Spleen (tissue), 11 donors: Measurements from ENCODE around the gene MPND. TPM values are rescaled to one million over a fixed set of nuclear protein-coding genes. Genes with fewer than 3 reads are reported as not detected.

Source experiments
- DNase-seq: peaks from one replicate; pipeline ENCODE4 v3.0.0-alpha.2; 2020
- H3K27ac ChIP-seq, 8 donors: fragments of 200-600 bp; sonication (generic) in 7 of 8; 1 replicate in 4 of 8; 2 replicates in 4 of 8; pipeline versions ENCODE4 v1.5.0 to v1.8.0; 2016 to 2021; ENCODE audit warnings: inconsistent platforms in 4 of 8, mild to moderate bottlenecking in 4 of 8, moderate library complexity in 1 of 8
- H3K27me3 ChIP-seq, 7 donors: fragments of 200-600 bp; sonication (generic) in 6 of 7; replicated peaks in 1 of 7; 1 replicate in 4 of 7; 2 replicates in 3 of 7; pipeline versions ENCODE4 v1.5.0 to v1.8.0; 2016 to 2021; ENCODE audit warnings: inconsistent platforms in 3 of 7, mild to moderate bottlenecking in 1 of 7
- H3K36me3 ChIP-seq, 6 donors: fragments of 200-600 bp; sonication (generic) in 5 of 6; 1 replicate in 4 of 6; 2 replicates in 2 of 6; pipeline versions ENCODE4 v1.5.0 to v1.8.0; 2016 to 2021; ENCODE audit warnings: inconsistent platforms in 2 of 6
- H3K4me1 ChIP-seq, 6 donors: fragments of 200-600 bp; sonication (generic) in 5 of 6; 1 replicate in 3 of 6; 2 replicates in 3 of 6; pipeline versions ENCODE4 v1.5.0 to v1.8.0; 2016 to 2021; ENCODE audit warnings: inconsistent platforms in 3 of 6
- H3K4me3 ChIP-seq, 8 donors: fragments of 200-600 bp; sonication (generic) in 7 of 8; 1 replicate in 4 of 8; 2 replicates in 4 of 8; pipeline versions ENCODE4 v1.5.0 to v1.8.0; 2016 to 2021; ENCODE audit warnings: inconsistent platforms in 4 of 8, mild to moderate bottlenecking in 4 of 8, moderate library complexity in 2 of 8
- H3K9me3 ChIP-seq, 8 donors: fragments of 200-600 bp; sonication (generic) in 7 of 8; 1 replicate in 4 of 8; 2 replicates in 4 of 8; pipeline versions ENCODE4 v1.5.0 to v1.8.0; 2016 to 2021; ENCODE audit warnings: inconsistent platforms in 4 of 8
- POLR2A ChIP-seq, 3 donors: fragments of 450-650 bp; IDR thresholded peaks; one replicate each; pipeline ENCODE4 v1.5.1; 2017; ENCODE audit warnings: antibody characterized with exemption in 3 of 3, mild to moderate bottlenecking in 1 of 3
- POLR2AphosphoS5 ChIP-seq, 3 donors: sonication (generic); formaldehyde crosslinking; IDR thresholded peaks; one replicate each; pipeline ENCODE4 v1.5.1; 2017; ENCODE audit warnings: antibody characterized with exemption in 3 of 3
- WGBS, 5 donors: extraction: QIAGEN DNeasy Blood & Tissue Kit in 3 of 5; methylation state at CpG; one replicate each; pipeline versions ENCODE4 v1.1.5 to v1.1.7; 2013 to 2018; 5-methylcytosine and 5-hydroxymethylcytosine counted together
- intact Hi-C: fragments of 100-400 bp; cut with DNase I; formaldehyde crosslinking; loops from one replicate; pipeline ENCODE4 v1.15.0; 2023; ENCODE audit warnings: low total_unique reads
- polyA plus RNA-seq, 3 donors: library from polyadenylated mRNA; stranded (reverse); fragments of 200-250 nt; gene quantifications; one replicate each; pipeline ENCODE4 v1.2.1, GENCODE V29; 2013
- total RNA-seq, 7 donors: library from RNA; depleted of rRNA in 3 of 7; stranded (reverse); fragments of >200 nt in 3 of 7; fragmentation: NEBNext Ultra II Directional in 4 of 7; extraction: Animal tissue kit (Norgen Biotek cat#: 25700) in 4 of 7; gene quantifications; one replicate each; pipeline versions ENCODE4 v1.1.0 to v1.2.1, GENCODE V29; 2016 to 2021
- TF ChIP-seq, protein P1 (sequence below), 11 experiments: fragments of 200-600 bp in 7 of 11; fragments of 450-650 bp in 4 of 11; sonication (generic) in 4 of 11; IDR thresholded peaks in 8 of 11; conservative IDR thresholded peaks in 3 of 11; 1 replicate in 7 of 11; 2 replicates in 4 of 11; pipeline versions ENCODE4 v1.4.0 to v1.8.0; 2016 to 2021; ENCODE audit warnings: antibody characterized with exemption in 11 of 11, inconsistent platforms in 4 of 11, mild to moderate bottlenecking in 1 of 11
- donor health status: healthy with polysubstance abuse.
- donor health status: DM: no; HTN: no; CAD: no; lungs with moderate emphysema.
- donor health status: DM: no; HTN: no; CAD: no.
- donor health status: Bipolar disorder and iron deficiency.
- donor health status: healthy.
- donor health status: DM: no; HTN: no; CAD: no.
- donor health status: DM: yes; HTN: yes; CAD: no.

Gene MPND
- total and polyA plus RNA-seq, 10 donors, result 6.4 to 24.2 (median 16.0) TPM

DNA sequence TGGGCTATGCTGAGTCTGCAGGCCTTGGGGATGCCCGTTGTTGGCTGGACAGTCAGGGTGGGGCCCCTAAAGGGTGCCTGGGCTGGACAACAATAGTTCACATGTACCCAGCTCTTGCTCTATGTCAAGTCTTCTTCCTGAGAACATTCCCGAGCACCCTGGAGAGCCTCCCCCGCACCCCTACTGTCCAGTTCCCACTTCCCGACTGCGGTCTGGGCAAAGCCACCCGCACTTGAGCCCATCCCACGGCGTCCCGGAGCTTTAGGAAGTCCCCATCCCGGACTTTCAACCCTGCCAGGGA lies 1.1 kb upstream of the MPND start:
- TF ChIP-seq POLR2A (IDR thresholded peaks at IDR 0.05), result no peak
- TF ChIP-seq POLR2AphosphoS5 (IDR thresholded peaks at IDR 0.05), result no peak
- TF ChIP-seq, protein P1, sequence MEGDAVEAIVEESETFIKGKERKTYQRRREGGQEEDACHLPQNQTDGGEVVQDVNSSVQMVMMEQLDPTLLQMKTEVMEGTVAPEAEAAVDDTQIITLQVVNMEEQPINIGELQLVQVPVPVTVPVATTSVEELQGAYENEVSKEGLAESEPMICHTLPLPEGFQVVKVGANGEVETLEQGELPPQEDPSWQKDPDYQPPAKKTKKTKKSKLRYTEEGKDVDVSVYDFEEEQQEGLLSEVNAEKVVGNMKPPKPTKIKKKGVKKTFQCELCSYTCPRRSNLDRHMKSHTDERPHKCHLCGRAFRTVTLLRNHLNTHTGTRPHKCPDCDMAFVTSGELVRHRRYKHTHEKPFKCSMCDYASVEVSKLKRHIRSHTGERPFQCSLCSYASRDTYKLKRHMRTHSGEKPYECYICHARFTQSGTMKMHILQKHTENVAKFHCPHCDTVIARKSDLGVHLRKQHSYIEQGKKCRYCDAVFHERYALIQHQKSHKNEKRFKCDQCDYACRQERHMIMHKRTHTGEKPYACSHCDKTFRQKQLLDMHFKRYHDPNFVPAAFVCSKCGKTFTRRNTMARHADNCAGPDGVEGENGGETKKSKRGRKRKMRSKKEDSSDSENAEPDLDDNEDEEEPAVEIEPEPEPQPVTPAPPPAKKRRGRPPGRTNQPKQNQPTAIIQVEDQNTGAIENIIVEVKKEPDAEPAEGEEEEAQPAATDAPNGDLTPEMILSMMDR (IDR thresholded peaks at IDR 0.05 in 8 of 11, conservative IDR thresholded peaks at IDR 0.05 in 3 of 11), result no peak
- intact Hi-C loops, result no loop called here
- Histone ChIP-seq H3K27ac (peak overlapping the region; percentile 63 to 95 (median 90)), H3K4me3 (peak overlapping the region; percentile 34 to 82 (median 66)), H3K9me3 (no peaks in the 10 kb centered on the region), H3K36me3 (peaks cover 0 to 17% (median 0%) of the 10 kb centered on the region in 6 donors), H3K4me1 (peaks cover 14 to 68% (median 32%) of the 10 kb centered on the region in 6 donors), H3K27me3 (peaks cover 0 to 51% (median 0%) of the 10 kb centered on the region in 7 donors)
- 3 to 17% (median 8%) methylated on average over 5 to 10 of the region's 10 CpGs for WGBS, 5 donors
- no peak for DNase-seq

- peaks cover 0 to 51% (median 0%) of the 10 kb centered on the region in 7 donors for H3K27me3 ChIP-seq
- peak overlapping the region; percentile 45 to 82 (median 66) for H3K4me3 ChIP-seq
- intact Hi-C loops, result no loop called here
- TF ChIP-seq, protein P1 (IDR thresholded peaks at IDR 0.05 in 8 of 11, conservative IDR thresholded peaks at IDR 0.05 in 3 of 11), result peak in 4 of 11 experiments; percentile 3 to 47 (median 18)
- TF ChIP-seq POLR2AphosphoS5 (IDR thresholded peaks at IDR 0.05) (peak; percentile 93 to 97 (median 93)), POLR2A (IDR thresholded peaks at IDR 0.05) (peak in 1 of 3 donors; percentile 54)
- peaks cover 0 to 17% (median 0%) of the 10 kb centered on the region in 6 donors for H3K36me3 ChIP-seq
- 0 to 2% (median 1%) methylated on average over 20 to 39 of the region's 39 CpGs for WGBS, 5 donors
- peaks cover 14 to 69% (median 34%) of the 10 kb centered on the region in 6 donors for H3K4me1 ChIP-seq
- H3K27ac ChIP-seq, result peak overlapping the region; percentile 69 to 95 (median 90)
- no peaks in the 10 kb centered on the region for H3K9me3 ChIP-seq
- peak; percentile 97 for DNase-seq
Measured at GRCh38 chr19:4342615-4343369, 570 bp upstream of the MPND start.

DNA sequence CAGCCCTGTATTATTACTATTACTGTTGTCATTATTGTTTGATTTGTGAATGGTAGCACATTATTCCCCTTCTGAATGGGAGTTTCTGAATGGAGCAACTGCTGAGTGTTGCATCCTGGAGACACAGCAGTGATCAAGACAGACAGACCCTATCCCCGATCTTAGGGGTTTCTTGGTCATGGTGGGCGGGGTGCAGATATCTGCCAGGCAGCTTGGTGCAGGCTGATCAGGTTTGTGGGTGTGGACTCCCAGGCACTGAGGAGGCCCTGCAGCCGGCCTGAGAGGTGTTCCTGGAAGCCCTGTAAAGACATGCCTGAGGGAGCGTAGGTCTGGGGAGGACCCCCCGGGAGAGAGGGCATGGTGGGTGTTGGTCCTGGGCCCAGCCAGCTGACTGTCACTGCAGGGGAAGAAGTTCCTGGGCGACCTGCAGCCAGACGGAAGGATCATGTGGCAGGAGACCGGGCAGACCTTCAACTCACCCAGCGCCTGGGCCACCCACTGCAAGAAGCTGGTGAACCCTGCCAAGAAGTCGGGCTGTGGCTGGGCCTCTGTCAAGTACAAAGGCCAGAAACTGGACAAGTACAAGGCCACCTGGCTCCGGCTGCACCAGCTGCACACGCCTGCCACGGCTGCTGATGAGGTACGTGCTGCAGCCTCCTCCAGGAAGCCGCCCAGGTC lies 2.1 kb downstream of the MPND start:
- Histone ChIP-seq H3K4me1 (peaks cover 6 to 55% (median 26%) of the 10 kb centered on the region in 6 donors), H3K36me3 (peaks cover 0 to 33% (median 0%) of the 10 kb centered on the region in 6 donors), H3K4me3 (no peak overlapping the region), H3K9me3 (no peaks in the 10 kb centered on the region), H3K27me3 (peaks cover 0 to 53% (median 0%) of the 10 kb centered on the region in 7 donors), H3K27ac (no peak overlapping the region)
- TF ChIP-seq, protein P1 (IDR thresholded peaks at IDR 0.05 in 8 of 11, conservative IDR thresholded peaks at IDR 0.05 in 3 of 11), result no peak
- TF ChIP-seq POLR2AphosphoS5 (IDR thresholded peaks at IDR 0.05), result peak in 1 of 3 donors; percentile 12
- intact Hi-C loops, result no loop called here
- 72 to 86% (median 82%) methylated on average over 7 to 15 of the region's 15 CpGs for WGBS, 5 donors
- peak; percentile 74 for DNase-seq

DNA sequence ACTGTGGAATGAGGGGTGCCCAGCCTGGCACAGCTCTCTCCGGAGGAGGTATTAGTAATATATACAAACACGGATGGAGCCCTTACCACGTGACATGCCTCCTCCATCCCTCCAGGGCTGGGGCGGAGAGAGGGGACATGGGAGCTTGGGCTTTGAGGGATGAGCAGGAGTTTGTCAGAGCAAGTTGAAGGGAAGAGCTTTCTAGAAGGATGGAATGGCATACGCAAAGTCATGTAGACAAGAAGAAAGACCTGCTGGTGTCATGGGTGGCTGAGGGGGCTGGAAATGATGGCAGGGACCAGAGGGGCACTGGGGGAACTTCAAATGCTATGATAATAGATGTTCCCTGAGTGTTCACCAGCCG lies 2.6 kb downstream of the MPND start:
- WGBS, 5 donors, result 93 to 98% (median 96%) methylated on average over 6 of the region's 6 CpGs
- TF ChIP-seq POLR2AphosphoS5 (IDR thresholded peaks at IDR 0.05), result no peak
- TF ChIP-seq, protein P1 (IDR thresholded peaks at IDR 0.05 in 8 of 11, conservative IDR thresholded peaks at IDR 0.05 in 3 of 11), result no peak
- no peak for TF ChIP-seq POLR2A (IDR thresholded peaks at IDR 0.05)
- no peak for DNase-seq
- Histone ChIP-seq H3K4me1 (peaks cover 6 to 55% (median 26%) of the 10 kb centered on the region in 6 donors), H3K27me3 (peaks cover 0 to 54% (median 0%) of the 10 kb centered on the region in 7 donors), H3K4me3 (no peak overlapping the region), H3K27ac (no peak overlapping the region), H3K9me3 (no peaks in the 10 kb centered on the region), H3K36me3 (peaks cover 0 to 37% (median 0%) of the 10 kb centered on the region in 6 donors)
- intact Hi-C loops, result no loop called here
